ENCODE measurements around the gene PGBD1.

Gene PGBD1

GRCh38 chr6:28281288-28282064, at the start of gene PGBD1:
PGBD1 (plus strand) TSS chr6:28281572; CDS start chr6:28283814, 2,242 bp downstream.
- no peak for DNase-seq (ENCODE audit: low spot score)

- no peak for DNase-seq (ENCODE audit: low spot score)
Observed at GRCh38 chr6:28232785-28233184, 48.6 kb upstream of the PGBD1 start.

- DNase-seq (ENCODE audit: low spot score): no peak
Observed at GRCh38 chr6:28235912-28236452, 45.4 kb upstream of the PGBD1 start.

GRCh38 chr6:28239636-28240035, 41.7 kb upstream of the PGBD1 start:
- DNase-seq (ENCODE audit: low spot score): no peak

GRCh38 chr6:28240471-28240870, 40.9 kb upstream of the PGBD1 start:
- no peak for DNase-seq (ENCODE audit: low spot score)

- DNase-seq (ENCODE audit: low spot score): no peak
Observed at GRCh38 chr6:28243946-28244345, 37.4 kb upstream of the PGBD1 start.

GRCh38 chr6:28245206-28245941, 36.0 kb upstream of the PGBD1 start:
- DNase-seq (ENCODE audit: low spot score): no peak

GRCh38 chr6:28248916-28249315, 32.5 kb upstream of the PGBD1 start:
- no peak for DNase-seq (ENCODE audit: low spot score)

GRCh38 chr6:28250747-28251146, 30.6 kb upstream of the PGBD1 start:
- no peak for DNase-seq (ENCODE audit: low spot score)

GRCh38 chr6:28251661-28252008, 29.7 kb upstream of the PGBD1 start:
- DNase-seq (ENCODE audit: low spot score): no peak

GRCh38 chr6:28252009-28252975, 29.1 kb upstream of the PGBD1 start, which contains the start of gene ZKSCAN4:
ZKSCAN4 (minus strand) TSS chr6:28252269; CDS start chr6:28251980, 289 bp downstream.
- peak; percentile 90 for DNase-seq (ENCODE audit: low spot score)

GRCh38 chr6:28254121-28254519, 27.3 kb upstream of the PGBD1 start:
- DNase-seq (ENCODE audit: low spot score): no peak

- no peak for DNase-seq (ENCODE audit: low spot score)
Observed at GRCh38 chr6:28257042-28257441, 24.3 kb upstream of the PGBD1 start.

GRCh38 chr6:28258877-28259777, 22.2 kb upstream of the PGBD1 start, which contains the start of gene NKAPL:
NKAPL (plus strand) TSS chr6:28259297; CDS start chr6:28259372, 75 bp downstream.
- DNase-seq (ENCODE audit: low spot score): no peak

- no peak for DNase-seq (ENCODE audit: low spot score)
Observed at GRCh38 chr6:28263922-28264321, 17.4 kb upstream of the PGBD1 start.

GRCh38 chr6:28264834-28265401, 16.5 kb upstream of the PGBD1 start:
- no peak for DNase-seq (ENCODE audit: low spot score)

- DNase-seq (ENCODE audit: low spot score): no peak
Observed at GRCh38 chr6:28266563-28266961, 14.8 kb upstream of the PGBD1 start.

- peak; percentile 85 for DNase-seq (ENCODE audit: low spot score)
Observed at GRCh38 chr6:28266962-28267694, 14.2 kb upstream of the PGBD1 start, which contains the start of gene ZSCAN26. ZSCAN26 (plus strand) TSS chr6:28267143; CDS start chr6:28271920, 4,777 bp downstream.

GRCh38 chr6:28267695-28268059, 13.7 kb upstream of the PGBD1 start:
- DNase-seq (ENCODE audit: low spot score): no peak

- peak; percentile 74 for DNase-seq (ENCODE audit: low spot score)
Observed at GRCh38 chr6:28269492-28269891, 11.9 kb upstream of the PGBD1 start.
